Fibroblast of villous mesenchyme (primary cell): ENCODE measurements around the gene OSGIN1. TPM values are rescaled to one million over a fixed set of nuclear protein-coding genes. Genes with fewer than 3 reads are reported as not detected.

Source experiments
- DNase-seq: peaks from one replicate; pipeline ENCODE4 v3.0.0-alpha.2; 2010; ENCODE audit warnings: low read depth
- H3K4me3 ChIP-seq: 2 replicates; pipeline ENCODE4 v1.5.1; 2011; ENCODE audit warnings: low read depth, mild to moderate bottlenecking, low read length
- total RNA-seq: library from RNA; depleted of rRNA; stranded (reverse); fragments of >200 nt; gene quantifications from 2 replicates; pipeline ENCODE4 v1.2.3, GENCODE V29; 2012
- TF ChIP-seq, protein P1 (sequence below): IDR thresholded peaks from 2 replicates; pipeline ENCODE4 v1.5.1; 2012; ENCODE audit warnings: low read depth, mild to moderate bottlenecking, low read length; ENCODE audit not compliant: insufficient read depth

OSGIN1 gene
- total RNA-seq, 1 donor, result 6.5 TPM

DNA sequence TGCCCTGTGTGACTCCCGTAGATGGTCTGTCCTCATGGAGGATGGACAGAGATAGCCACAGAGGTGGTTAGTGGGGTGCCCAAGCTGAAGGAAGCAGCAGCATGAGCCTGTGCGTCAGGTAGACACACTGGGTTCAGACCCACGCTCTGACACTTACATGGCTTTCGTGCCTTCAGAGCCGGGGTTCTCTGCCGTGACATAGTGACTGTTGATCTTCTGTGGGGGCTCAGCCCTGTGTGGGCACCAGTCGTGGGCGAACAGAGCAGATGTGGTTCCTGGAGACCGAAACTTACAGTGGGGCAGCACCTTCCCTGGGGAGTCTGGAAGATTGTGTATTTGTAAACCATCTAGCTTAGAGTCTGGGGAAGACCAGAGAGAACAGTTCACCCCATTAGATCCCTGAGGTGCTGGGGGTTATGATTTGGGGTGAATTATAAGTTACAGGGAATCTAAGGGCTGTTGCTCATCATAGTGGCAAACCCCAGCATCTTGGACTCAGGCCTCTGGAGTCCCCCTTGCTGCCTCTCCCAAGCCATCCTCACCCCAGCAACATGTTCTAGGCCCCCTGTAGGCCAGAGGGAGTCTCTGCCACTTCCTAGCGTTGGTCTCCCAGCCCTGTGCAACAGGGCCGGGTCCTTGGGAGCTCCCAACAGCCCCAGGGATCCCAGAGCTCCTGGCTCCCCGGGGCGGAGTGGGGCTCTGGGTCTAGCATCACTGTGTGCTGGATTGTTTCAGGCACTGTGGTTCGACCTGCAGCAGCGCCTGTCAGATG is 43.6 kb downstream of the OSGIN1 start:
- no peak for DNase-seq
- TF ChIP-seq, protein P1, sequence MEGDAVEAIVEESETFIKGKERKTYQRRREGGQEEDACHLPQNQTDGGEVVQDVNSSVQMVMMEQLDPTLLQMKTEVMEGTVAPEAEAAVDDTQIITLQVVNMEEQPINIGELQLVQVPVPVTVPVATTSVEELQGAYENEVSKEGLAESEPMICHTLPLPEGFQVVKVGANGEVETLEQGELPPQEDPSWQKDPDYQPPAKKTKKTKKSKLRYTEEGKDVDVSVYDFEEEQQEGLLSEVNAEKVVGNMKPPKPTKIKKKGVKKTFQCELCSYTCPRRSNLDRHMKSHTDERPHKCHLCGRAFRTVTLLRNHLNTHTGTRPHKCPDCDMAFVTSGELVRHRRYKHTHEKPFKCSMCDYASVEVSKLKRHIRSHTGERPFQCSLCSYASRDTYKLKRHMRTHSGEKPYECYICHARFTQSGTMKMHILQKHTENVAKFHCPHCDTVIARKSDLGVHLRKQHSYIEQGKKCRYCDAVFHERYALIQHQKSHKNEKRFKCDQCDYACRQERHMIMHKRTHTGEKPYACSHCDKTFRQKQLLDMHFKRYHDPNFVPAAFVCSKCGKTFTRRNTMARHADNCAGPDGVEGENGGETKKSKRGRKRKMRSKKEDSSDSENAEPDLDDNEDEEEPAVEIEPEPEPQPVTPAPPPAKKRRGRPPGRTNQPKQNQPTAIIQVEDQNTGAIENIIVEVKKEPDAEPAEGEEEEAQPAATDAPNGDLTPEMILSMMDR, result peak; percentile 37
- H3K4me3 ChIP-seq, result no peak overlapping the region

DNA sequence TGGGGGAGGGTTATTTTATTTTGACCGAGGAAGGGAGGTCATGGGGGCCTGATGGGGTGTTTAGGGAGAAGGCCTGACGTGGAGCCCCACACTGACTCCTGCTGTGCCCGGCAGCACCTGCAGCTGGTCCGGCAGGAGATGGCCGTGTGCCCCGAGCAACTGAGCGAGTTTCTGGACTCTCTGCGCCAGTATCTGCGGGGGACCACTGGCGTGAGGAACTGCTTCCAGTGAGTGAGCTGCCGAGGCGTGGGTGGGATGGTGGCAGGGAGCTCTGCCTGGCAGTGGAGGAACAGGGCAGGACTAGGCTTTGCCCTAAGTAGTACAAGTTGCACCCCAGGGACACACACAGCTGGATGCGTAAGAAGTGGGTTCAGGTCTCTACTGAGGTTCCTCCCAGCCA is 45.1 kb downstream of the OSGIN1 start:
- no peak for DNase-seq
- H3K4me3 ChIP-seq, result no peak overlapping the region
- TF ChIP-seq, protein P1, result no peak

DNA sequence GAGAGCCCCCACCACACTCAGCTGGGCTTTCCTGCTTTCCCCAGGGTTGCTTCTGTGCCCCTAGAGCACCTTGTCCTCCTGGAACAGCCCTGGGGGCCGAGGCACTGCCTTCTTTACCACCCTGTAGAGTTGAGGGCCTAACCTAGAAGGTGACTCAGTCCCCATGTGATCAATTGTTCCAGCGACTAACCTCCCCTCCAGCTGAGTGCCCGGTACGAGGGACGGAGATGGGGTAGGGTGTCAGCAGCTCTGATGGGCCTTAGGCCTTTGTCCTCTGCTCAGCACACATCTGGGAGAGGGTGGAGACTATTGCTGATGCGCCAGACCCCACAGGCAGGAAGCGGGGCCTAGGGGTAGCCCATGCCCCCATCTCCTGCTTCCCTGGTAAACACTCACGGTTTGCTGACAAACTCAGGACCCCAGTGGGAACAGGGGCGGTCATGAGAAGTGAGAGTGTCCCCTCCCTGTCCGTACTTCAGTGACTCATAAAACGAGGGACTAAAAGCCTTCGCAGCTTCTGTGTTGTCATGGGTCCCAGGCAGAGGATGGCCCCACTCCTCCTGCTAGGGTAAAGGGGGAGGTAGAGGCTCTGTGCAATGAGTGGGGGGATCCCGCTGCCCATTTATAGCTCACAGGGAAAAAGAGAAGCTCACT is 48.1 kb downstream of the OSGIN1 start:
- TF ChIP-seq, protein P1, result no peak
- DNase-seq, result no peak
- H3K4me3 ChIP-seq, result no peak overlapping the region

DNA sequence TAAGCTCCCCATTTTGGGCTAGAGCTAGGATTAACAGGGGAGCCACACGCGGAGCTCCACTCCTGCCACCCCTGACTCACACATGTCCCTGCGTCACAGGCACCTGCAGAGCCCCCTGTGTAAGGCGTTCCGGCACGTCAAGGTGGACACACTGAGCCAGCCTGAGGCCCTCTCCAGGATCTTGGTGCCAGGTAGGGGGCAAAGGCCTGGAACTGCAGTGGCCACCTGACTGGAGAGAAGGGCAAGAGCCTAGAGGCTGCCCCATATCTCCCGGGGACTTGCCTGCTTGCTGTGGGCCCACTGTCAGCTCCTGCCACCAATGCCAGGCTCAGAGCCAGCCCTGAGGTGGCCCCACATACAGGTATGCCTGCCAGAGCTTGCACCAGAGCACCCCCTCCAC is 48.7 kb downstream of the OSGIN1 start:
- no peak overlapping the region for H3K4me3 ChIP-seq
- TF ChIP-seq, protein P1, result no peak
- DNase-seq, result no peak

DNA sequence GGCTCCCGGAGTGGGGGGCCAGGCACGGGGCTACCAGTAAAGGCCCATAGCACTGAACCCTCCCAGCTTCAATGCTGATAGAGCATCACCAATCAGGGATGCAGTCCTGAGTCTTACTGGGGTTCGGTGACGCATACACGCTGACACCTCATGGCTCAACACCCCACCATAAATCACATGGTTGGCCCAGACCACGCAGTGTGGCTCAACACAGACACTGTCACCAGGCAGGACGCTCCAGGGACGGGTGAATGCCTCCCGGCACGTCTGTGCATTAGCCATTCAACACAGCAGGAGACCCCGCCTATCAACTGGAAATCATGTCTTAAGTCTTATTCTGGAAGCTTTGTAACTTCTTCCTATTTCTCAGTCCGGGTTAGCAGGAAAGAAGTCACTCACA is 50.0 kb downstream of the OSGIN1 start:
- H3K4me3 ChIP-seq, result no peak overlapping the region
- TF ChIP-seq, protein P1, result no peak
- DNase-seq, result no peak

DNA sequence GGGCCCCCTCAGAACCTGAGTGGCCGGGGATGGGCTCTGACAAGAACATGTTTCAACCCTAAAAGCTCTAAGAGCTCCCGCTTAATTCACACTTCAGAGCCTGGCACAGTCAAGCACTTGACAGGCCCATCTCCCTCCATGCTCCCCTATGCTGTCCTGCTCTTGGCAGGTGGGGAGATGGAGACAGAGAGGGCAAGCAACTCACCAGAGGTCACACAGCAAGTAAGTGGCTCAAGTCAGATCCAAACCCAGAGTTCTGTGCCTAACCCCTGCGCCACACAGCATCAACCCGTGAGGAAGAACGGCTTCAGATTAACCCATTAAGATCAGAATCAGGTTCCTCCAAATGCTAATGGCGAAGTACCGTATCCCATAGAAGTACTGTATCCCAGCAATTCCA is 51.4 kb downstream of the OSGIN1 start:
- DNase-seq, result no peak
- no peak overlapping the region for H3K4me3 ChIP-seq
- TF ChIP-seq, protein P1, result no peak
